Sigmoid colon (tissue), 4 donors: ENCODE results near the gene REM2.

Experiments
- CTCF ChIP-seq, 4 experiments: fragments of 450-650 bp in 3 of 4; fragments of 200-600 bp in 1 of 4; IDR thresholded peaks; one replicate each; pipeline ENCODE4 v1.5.1; 2016 to 2019; ENCODE audit warnings: antibody characterized with exemption in 4 of 4, mild to moderate bottlenecking in 3 of 4, moderate library complexity in 2 of 4
- EP300 ChIP-seq, 4 donors: sonication (generic); formaldehyde crosslinking; IDR thresholded peaks; one replicate each; pipeline ENCODE4 v1.6.1; 2017; ENCODE audit warnings: antibody characterized with exemption in 4 of 4
- POLR2A ChIP-seq, 2 donors: fragments of 450-650 bp; IDR thresholded peaks; one replicate each; pipeline ENCODE4 v1.6.1; 2016; ENCODE audit warnings: antibody characterized with exemption in 2 of 2, mild to moderate bottlenecking in 2 of 2, moderate library complexity in 2 of 2

DNA sequence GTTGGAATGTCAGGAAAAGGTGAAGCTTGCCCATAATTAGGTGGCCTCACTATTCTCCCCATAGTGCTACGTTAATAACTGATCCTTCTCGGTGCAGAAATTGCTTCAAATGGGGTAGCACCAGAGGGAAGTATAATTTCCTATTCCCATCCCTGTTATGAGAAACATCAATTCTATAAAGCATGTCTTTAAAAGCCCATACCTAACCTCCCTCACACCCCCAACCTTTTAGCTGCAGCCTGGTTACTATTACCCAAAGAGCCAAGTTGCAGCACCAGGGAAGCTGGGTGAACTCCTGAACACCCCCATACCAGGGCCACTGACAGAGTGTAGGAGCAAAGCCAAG is 20.7 kb downstream of the REM2 start:
- TF ChIP-seq POLR2A (IDR thresholded peaks at IDR 0.05), result no peak
- TF ChIP-seq CTCF (IDR thresholded peaks at IDR 0.05), result no peak
- no peak for TF ChIP-seq EP300 (IDR thresholded peaks at IDR 0.05)
